T-helper 9 cell (primary cell): ENCODE measurements around the gene ASB6.

Source experiments
- DNase-seq: peaks from one replicate; pipeline ENCODE4 v3.0.0-alpha.2; 2020

The ASB6 gene

DNA sequence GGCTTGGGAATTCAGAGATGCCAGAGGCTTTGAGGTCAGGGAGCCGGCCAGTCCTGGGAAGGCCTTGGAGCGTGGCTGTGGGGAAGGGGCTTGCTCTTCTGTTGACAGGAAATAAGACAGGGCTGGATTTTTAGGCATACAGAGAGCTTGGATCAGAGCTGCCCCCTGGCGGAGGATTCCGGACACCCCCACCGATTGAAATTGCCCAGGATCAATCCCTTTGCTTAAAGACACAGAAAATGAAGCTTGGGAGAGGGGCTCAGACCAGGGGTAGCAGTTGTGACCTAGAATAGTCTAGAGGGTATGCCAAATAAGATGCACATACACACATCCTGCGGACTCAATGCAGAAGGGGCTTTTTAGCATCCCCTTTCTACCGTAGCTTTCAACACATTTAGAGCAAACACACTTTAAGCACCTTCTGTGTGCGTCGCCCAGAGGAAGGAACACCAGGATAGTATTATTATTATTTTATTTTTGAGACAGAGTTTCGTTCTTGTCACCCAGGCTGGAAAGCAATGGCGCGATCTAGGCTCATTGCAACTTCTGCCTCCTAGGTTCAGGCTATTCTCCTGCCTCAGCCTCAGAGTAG, 17.7 kb downstream of the ASB6 start:
- peak; percentile 67 for DNase-seq

DNA sequence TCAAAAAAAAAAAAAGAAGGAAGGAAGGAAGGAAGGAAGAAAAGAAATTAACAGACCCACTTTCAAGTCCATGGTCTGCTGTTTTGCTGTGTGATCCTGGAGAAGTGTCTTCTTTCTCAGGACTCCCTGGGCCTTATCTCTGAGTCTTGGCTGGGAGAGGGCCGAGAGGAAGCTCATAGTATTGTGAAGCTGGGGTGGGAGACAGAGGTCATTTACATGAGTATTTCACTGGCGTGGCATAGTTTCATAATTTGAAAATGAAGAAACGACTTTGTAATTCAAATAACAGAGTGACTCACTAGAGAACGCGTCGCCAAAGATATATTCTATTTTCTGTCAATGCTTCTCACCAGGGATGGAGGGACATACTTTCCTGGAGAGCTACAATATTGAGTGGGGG, 18.6 kb downstream of the ASB6 start:
- no peak for DNase-seq

DNA sequence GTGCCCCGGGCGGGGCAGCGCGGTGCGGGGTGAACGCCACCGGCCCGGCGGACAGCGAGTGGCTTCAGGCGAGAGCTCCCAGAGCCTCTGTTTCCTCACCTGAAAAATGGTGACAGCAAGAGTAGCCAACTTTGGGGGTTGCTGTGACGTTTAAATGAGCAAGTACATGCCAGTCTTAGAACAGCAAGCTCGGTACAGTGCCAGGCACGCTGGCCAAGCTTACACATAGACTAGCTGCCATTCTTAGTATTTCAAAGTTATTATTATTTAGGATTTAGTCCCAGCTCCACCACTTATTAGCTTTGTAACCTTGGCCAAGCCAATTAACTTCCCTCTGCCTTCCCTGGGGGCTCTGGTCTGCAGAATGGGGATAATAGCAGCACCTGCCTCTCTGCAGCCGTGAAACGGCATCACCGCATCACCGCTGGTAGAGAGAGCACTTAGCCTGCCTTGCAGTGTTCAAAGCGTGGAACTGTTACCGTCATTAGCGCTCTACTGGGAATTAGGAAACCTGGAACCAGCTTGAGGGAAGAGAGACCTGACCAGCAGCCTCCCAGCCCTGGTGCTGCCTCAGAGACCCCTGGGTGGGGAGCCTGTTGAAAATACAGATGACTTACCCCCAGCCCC, 21.2 kb downstream of the ASB6 start, which contains the start of gene C9orf50:
Gene C9orf50, minus strand, starts transcription at position 433 of the 627 bp plus-strand sequence. CDS start 527 bp downstream, outside the sequence.
- no peak for DNase-seq

GRCh38 chr9:129619787-129620668, 21.9 kb downstream of the ASB6 start:
- no peak for DNase-seq

DNA sequence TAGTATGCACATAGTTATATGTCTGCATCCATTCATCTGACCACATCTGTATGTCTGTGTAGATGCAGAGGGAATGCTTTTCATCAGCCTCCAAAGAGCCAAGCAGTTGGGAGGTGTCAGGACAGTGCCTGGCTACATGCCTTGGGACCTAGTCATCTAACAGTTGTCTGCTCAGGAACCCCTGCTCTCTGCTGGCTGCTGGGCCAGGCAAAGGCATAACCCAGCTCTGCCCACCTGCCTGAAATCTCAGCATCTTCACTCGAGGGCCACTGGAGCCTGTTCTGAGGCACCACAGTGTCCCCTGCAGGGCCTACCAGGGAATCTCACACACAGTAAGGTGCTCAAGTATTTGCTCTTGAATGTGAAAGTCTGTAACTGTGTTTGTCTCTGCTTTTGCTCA, 24.8 kb downstream of the ASB6 start:
- no peak for DNase-seq

- DNase-seq = no peak
Observed at GRCh38 chr9:129615407-129616285, 26.3 kb downstream of the ASB6 start.

- DNase-seq = no peak
Observed at GRCh38 chr9:129614932-129615331, 27.0 kb downstream of the ASB6 start.

DNA sequence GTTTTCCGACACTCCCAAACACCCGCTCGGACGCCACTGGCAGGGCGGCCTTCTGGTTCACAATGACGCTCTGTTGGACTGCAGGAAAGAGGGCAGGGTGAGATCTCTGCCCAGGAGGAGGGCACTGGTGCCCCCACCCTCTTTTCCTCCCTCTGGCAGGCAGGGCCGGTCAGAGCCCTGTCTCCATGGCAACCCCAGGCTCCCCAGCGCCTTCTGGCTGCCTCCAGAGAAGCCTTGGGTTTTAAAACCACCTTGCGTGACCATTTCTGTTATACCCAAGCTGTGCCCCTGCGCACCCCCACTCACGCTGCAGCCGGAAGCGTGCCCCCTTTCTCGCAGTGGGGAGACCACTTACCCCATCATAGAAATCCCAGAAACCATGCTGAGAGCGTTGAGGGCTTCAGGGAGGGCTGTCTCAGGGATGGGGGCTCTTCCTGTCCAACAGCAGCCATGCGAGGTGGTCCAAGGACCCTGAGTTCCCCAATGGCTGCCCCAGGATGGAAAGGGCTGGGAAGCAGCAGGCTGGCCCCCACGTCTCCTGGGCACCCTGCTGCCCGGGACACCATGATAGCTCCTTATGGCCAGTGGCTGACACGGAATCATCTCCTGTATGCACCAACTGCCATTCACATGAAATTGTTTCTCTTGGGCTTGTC, 28.3 kb downstream of the ASB6 start:
- DNase-seq = no peak

- DNase-seq = no peak
Observed at GRCh38 chr9:129612815-129613519, 29.0 kb downstream of the ASB6 start.

- no peak for DNase-seq
Observed at GRCh38 chr9:129612123-129612522, 29.8 kb downstream of the ASB6 start.

DNA sequence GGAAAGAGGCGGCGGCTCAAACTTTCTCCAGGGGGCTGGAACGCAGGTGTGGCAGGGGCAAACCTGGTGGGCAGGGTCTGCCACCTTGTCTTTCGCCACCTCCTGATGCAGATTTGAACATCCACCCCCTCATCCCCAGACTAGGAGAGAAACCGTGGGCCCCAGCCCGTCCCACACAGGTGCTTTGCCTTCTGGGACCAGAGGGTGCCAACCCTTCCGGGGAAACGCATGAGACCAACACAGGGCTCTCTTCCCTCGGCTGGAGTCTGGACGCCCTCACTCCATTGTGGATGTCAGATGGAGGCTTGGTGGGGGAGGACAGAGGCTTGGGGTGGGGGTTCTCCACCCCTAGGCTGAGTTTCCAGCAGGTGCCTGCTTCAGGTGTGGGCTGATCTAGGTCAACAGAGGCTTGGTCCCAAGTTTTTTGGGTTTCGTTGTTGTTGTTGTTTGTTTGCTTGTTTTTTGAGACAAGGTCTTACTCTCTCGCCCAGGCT, 30.6 kb downstream of the ASB6 start:
- DNase-seq = no peak

GRCh38 chr9:129610473-129611306, 31.3 kb downstream of the ASB6 start:
- DNase-seq = peak; percentile 67

DNA sequence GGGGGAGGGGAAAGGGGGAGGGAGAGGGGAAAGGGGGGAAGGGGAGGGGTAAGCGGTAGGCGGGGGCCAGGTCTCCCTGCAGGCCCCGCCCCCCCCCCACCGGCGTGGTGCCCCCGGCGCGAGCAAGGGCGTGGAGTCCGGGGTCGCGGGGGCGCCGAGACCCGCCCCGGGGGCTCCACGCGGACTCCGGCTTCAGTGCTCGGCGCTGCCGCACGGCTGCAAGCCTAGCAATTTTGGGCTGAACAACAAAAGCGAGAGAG, 31.8 kb downstream of the ASB6 start:
- DNase-seq = no peak

GRCh38 chr9:129609486-129610212, 32.3 kb downstream of the ASB6 start:
- DNase-seq = peak; percentile 59

DNA sequence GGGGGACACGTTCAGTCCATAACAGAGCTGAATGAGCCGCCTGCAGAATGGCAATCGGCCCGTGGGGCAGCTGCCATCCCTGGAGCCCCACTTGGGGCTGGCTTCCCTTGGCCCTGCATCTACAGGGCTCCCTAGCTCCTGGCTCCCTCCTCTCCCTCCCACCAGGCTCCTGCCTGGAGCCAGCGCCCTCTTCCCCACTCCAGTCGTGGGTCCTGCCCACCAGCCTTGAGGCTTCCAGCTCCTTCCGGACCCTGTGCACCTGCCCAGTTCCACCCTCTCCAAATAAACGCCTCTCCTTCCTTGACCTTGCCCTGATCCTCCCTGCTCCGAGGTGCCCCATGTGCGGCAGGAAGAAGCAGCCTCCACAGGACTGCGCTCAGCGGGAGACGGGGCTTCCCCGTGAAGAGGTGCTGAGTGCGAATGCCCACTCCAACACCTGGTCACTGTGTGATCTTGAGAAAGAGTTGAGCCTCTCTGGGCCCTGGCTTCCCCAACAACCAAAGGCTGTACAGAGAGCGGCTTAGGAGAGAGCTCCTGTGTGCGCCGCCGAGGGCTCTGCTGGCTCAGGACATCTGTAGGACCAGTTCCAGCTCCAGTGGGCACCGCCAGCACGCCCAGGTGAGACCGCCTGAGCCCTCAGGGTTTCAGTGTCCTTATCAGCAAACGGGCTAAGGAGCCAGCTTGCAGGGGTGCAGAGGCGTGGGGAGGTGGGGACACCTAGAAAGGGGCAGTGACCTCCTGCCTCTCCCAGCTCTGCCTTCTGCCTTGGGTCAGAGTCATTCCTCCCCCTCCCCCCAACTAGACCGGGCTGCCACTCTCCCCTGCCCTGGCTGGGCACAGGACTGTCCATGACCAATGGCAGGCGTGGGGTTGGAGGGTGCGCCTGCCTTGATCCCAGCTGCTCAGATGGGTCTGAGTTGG, 33.1 kb downstream of the ASB6 start:
- no peak for DNase-seq

GRCh38 chr9:129607027-129607387, 34.9 kb downstream of the ASB6 start:
- DNase-seq = no peak

GRCh38 chr9:129606161-129607026, 35.6 kb downstream of the ASB6 start:
- DNase-seq = no peak

DNA sequence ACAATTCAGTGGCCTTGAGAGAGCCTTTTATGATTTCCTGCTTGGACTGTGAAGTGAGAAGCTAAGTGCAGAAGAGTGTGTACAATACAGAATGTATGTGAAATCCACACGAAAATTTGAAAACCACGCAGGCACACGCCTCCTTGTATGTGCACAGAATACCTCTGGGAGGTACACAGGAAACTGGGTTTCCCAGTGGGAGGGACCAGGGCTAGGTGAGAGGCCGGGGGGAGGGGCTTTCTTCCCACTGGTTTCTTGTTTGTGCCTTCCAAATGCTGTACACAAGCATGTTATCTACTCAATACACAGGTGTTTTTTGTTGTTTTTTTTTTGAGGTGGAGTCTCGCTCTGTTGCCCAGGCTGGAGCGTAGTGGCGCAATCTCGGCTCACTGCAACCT, 37.2 kb downstream of the ASB6 start:
- DNase-seq = no peak
